ENCODE results near the gene GALNT17.

Gene GALNT17

DNA sequence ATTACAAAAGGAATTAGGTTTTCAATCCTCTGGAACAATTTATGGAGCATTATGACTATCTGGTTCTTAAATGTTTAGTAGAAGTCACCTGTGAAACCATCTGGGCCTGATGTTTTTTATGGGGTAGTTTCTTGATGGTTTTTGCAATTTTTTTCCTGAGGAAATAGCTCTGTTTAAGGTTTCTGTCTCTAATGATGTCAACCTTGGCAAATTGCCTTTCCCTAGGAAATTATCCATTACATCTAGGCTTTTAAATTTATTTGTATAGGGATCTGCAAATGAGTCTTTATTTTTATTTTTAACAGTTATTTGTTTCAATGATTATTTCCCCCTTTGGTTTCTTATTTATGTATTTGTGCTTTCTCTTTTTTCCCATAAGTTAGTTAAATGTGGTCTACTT is 222.8 kb downstream of the GALNT17 start:
- no peaks in the 10 kb centered on the region for H3K27me3 ChIP-seq (ENCODE audit: insufficient read depth, low read length, poor library complexity, severe bottlenecking)
- no peaks in the 10 kb centered on the region for H3K9me2 ChIP-seq (replicated peaks; ENCODE audit: low read depth, low read length)
- no peaks in the 10 kb centered on the region for H3K79me2 ChIP-seq (ENCODE audit: insufficient read depth, low read length)
- H3K36me3 ChIP-seq (ENCODE audit: insufficient read depth, low read length) = no peaks in the 10 kb centered on the region
- peaks cover 10% of the 10 kb centered on the region; the same call in 1 of the 2 replicates for H3K9me3 ChIP-seq (ENCODE audit: insufficient read depth, low read depth, low read length)
- H4K20me1 ChIP-seq (ENCODE audit: insufficient read depth, low read length, poor library complexity, severe bottlenecking) = no peaks in the 10 kb centered on the region
- no peaks in the 10 kb centered on the region for H3F3A ChIP-seq (ENCODE audit: low read depth)
- no peak overlapping the region for H2AFZ ChIP-seq (ENCODE audit: low read length)
- no peaks in the 10 kb centered on the region for H3K4me1 ChIP-seq (ENCODE audit: insufficient read depth, low read length, poor library complexity, severe bottlenecking)
- H3K9ac ChIP-seq (ENCODE audit: low read depth, low read length, poor library complexity, severe bottlenecking) = no peak overlapping the region
- TF ChIP-seq CTCF (conservative IDR thresholded peaks at IDR 0.05; ENCODE audit: low read length) (no peak), EZH2phosphoT487 (IDR thresholded peaks at IDR 0.05; ENCODE audit: borderline replicate concordance) (no peak)
- no peak overlapping the region for H3K4me2 ChIP-seq (ENCODE audit: low read depth, low read length, poor library complexity, severe bottlenecking)
- no peak overlapping the region for H3K4me3 ChIP-seq (ENCODE audit: low read length, poor library complexity, severe bottlenecking)

DNA sequence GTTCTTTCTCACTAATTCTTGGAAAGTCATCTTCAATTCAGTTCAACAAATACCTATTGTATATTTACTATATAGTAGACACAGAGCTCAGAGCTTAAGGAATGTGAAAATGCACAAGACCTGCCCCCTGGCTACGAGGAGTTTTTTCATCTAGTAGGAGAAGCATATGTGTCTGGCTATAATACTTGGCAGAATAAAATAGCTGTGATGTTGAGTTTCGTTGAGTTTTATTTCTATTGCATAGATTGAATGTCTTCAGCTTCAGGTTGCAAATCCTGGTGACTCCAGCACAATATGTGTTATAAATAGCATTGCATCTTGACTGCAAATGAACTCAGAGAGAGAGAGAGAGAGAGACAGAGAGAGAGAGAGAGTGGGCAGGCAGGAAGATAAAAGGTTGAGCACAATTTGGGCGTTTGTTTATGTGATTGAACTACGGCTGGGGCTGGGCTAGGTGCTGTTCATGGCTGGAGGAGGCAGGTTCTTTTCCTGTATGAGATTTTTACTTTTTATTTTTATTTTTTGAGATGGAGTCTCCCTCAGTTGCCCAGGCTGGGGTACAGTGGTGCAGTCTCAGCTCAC is 229.6 kb downstream of the GALNT17 start:
- Histone ChIP-seq H3K9me3 (ENCODE audit: insufficient read depth, low read depth, low read length) (peaks cover 9% of the 10 kb centered on the region; the same call in 1 of the 2 replicates), H3K4me2 (ENCODE audit: low read depth, low read length, poor library complexity, severe bottlenecking) (no peak overlapping the region), H2AFZ (ENCODE audit: low read length) (no peak overlapping the region), H3K9me2 (replicated peaks; ENCODE audit: low read depth, low read length) (no peaks in the 10 kb centered on the region), H3K79me2 (ENCODE audit: insufficient read depth, low read length) (no peaks in the 10 kb centered on the region), H3K4me1 (ENCODE audit: insufficient read depth, low read length, poor library complexity, severe bottlenecking) (no peaks in the 10 kb centered on the region), H4K20me1 (ENCODE audit: insufficient read depth, low read length, poor library complexity, severe bottlenecking) (no peaks in the 10 kb centered on the region), H3K4me3 (ENCODE audit: low read length, poor library complexity, severe bottlenecking) (no peak overlapping the region), H3F3A (ENCODE audit: low read depth) (no peaks in the 10 kb centered on the region), H3K36me3 (ENCODE audit: insufficient read depth, low read length) (no peaks in the 10 kb centered on the region), H3K9ac (ENCODE audit: low read depth, low read length, poor library complexity, severe bottlenecking) (no peak overlapping the region), H3K27me3 (ENCODE audit: insufficient read depth, low read length, poor library complexity, severe bottlenecking) (no peaks in the 10 kb centered on the region)
- no peak for TF ChIP-seq CTCF (conservative IDR thresholded peaks at IDR 0.05; ENCODE audit: low read length)
- TF ChIP-seq EZH2phosphoT487 (IDR thresholded peaks at IDR 0.05; ENCODE audit: borderline replicate concordance) = no peak

DNA sequence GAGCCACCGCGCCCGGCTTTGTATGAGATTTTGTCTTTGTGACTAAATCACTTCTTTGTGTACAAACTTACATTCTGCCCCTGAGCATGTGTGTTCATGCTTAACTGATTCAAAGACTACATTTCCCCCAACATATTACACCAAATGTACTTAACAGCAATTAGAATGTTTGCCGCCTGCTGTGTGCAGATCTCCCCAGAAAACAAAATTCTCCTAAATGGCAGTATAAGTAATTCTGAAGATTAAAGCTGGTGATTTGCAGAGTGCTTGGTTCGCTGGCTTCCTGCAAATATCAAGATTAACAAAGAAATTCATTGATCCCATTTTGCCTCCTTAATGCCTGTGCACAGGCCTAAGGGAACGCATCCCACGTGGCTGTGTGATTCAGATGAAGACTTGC is 230.3 kb downstream of the GALNT17 start:
- H3K9me2 ChIP-seq (replicated peaks; ENCODE audit: low read depth, low read length) = no peaks in the 10 kb centered on the region

More for the DNA sequence above, 230.3 kb downstream of the GALNT17 start:
- Histone ChIP-seq H3K4me3 (ENCODE audit: low read length, poor library complexity, severe bottlenecking) (no peak overlapping the region), H3K36me3 (ENCODE audit: insufficient read depth, low read length) (no peaks in the 10 kb centered on the region), H3F3A (ENCODE audit: low read depth) (no peaks in the 10 kb centered on the region), H3K4me1 (ENCODE audit: insufficient read depth, low read length, poor library complexity, severe bottlenecking) (no peaks in the 10 kb centered on the region), H4K20me1 (ENCODE audit: insufficient read depth, low read length, poor library complexity, severe bottlenecking) (no peaks in the 10 kb centered on the region), H3K9ac (ENCODE audit: low read depth, low read length, poor library complexity, severe bottlenecking) (no peak overlapping the region), H3K9me3 (ENCODE audit: insufficient read depth, low read depth, low read length) (peaks cover 7% of the 10 kb centered on the region; the same call in 1 of the 2 replicates), H3K4me2 (ENCODE audit: low read depth, low read length, poor library complexity, severe bottlenecking) (no peak overlapping the region), H3K27me3 (ENCODE audit: insufficient read depth, low read length, poor library complexity, severe bottlenecking) (no peaks in the 10 kb centered on the region), H3K79me2 (ENCODE audit: insufficient read depth, low read length) (no peaks in the 10 kb centered on the region), H2AFZ (ENCODE audit: low read length) (no peak overlapping the region)
- TF ChIP-seq CTCF (conservative IDR thresholded peaks at IDR 0.05; ENCODE audit: low read length) (no peak), EZH2phosphoT487 (IDR thresholded peaks at IDR 0.05; ENCODE audit: borderline replicate concordance) (no peak)

Measured in Loucy (cell line).